Subcutaneous adipose tissue (tissue), 4 donors: ENCODE results near the gene G0S2. TPM values are rescaled to one million over a fixed set of nuclear protein-coding genes. Genes with fewer than 3 reads are reported as not detected.

ENCODE experiments used
- CTCF ChIP-seq: fragments of 450-650 bp; IDR thresholded peaks from one replicate; pipeline ENCODE4 v1.5.1; 2016; ENCODE audit warnings: low read depth, mild to moderate bottlenecking, control low read depth, antibody characterized with exemption, moderate library complexity
- total RNA-seq, 4 donors: library from RNA; depleted of rRNA; stranded (reverse); fragments of >200 nt; gene quantifications; one replicate each; pipeline ENCODE4 v1.1.0, GENCODE V29; 2016

G0S2 gene
- total RNA-seq = 1,000 to 10,000 TPM in 3 of 4 donors, 100 to 1,000 TPM in 1; 926 to 3,115 (median 1,789) TPM

DNA sequence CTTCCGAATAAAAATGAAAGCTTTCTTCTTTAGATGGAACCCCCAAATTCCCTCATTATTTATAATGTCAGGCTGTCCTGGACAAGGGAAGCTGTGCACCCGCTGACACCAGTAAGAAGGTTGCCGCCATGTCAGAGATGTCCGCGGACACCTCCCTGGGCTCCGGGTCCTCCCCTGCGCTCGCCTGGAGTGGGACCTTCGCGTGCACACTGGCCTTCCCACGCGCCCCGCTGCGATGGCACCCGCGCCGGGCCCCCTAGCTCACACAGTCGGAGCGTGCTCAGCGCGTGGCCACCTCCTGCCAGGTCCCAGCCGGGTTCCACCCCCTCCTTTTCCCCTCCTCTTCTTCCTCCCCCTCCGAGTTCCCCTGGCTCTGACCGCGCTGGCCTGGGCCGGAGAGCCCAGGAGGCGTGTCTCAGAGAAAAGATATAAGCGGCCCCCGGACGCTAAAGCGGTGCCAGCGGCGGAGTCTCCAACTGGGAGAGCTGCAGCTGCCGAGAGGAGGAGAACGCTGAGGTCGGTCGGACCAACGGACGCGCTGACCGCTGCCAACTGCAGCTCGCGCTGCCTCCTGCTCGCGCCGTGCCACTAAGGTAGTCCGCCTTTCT is at the start of gene G0S2:
Gene G0S2 (plus strand): TSS at position 456 of the 608 bp plus-strand sequence. CDS start 273 bp downstream, outside the sequence.
- no peak for TF ChIP-seq CTCF

- no peak for TF ChIP-seq CTCF
Measured at GRCh38 chr1:209625791-209626285, 49.4 kb upstream of the G0S2 start.

- TF ChIP-seq CTCF = no peak
Measured at GRCh38 chr1:209626346-209627026, 48.7 kb upstream of the G0S2 start.

- TF ChIP-seq CTCF = no peak
Measured at GRCh38 chr1:209627027-209627731, 48.0 kb upstream of the G0S2 start.

DNA sequence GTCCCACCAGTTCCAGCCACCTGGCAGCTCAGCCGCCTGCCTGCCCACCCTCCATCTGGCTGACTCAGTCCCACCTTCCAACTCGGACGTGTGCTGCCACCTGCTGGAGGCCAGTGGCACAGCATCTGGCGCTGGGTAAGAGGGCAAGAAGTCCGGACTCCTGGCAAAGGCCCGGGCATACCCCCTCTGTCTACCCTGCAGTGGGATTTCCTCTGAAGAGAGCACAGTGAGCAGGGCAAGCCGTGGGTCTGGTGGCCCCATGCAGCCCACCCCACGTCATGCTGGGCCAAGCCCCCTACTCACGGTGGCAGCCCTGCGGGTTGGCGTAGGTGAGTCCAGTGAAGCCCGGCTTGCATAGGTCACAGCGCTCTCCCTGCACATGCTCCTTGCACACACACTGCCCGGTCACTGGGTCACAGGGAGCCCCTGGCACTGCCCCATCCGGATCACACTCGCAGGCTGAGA is 47.4 kb upstream of the G0S2 start:
- no peak for TF ChIP-seq CTCF

DNA sequence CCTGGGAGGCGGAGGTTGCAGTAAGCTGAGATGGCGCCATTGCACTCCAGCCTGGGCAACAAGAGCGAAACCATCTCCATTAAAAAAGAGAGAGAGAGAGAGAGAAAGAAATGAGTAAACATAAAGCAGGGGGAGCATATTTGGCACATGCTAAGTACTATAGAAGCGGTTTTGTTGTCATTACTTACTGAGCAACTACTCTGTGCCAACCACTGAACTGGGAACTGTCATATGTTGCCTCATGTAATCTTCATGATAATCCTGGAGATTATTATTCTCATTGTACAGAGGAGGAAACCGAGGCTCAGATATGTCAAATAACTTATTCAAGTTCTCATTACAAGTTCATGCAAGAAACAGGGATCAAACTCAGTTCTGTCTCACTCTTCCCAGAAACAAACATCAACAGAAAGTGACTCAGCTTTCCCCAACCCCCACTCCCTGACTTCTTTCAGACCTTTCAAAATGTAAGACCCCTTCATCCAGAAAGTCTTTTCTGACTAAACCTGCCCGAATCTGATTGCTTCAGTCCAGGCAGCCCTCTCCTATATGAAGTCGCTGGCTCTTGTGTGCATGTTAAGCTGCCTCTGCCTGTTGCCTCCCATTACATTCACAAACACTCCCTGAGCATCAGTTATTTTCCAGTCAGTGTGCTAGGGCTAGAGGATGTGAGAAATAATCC is 46.5 kb upstream of the G0S2 start:
- no peak for TF ChIP-seq CTCF
